Germinal center (tissue), 1 donor: ENCODE results near the gene RPL19.
"Not testable (repeated sequence)": the region's sequence is repeated elsewhere in the genome, so short reads cannot be mapped to it uniquely, and the experiment has no call there.

Experiments used
- DNase-seq: peaks from one replicate; pipeline ENCODE4 v3.0.0; 2012; ENCODE audit warnings: mixed read lengths, low spot score

The RPL19 gene

DNA sequence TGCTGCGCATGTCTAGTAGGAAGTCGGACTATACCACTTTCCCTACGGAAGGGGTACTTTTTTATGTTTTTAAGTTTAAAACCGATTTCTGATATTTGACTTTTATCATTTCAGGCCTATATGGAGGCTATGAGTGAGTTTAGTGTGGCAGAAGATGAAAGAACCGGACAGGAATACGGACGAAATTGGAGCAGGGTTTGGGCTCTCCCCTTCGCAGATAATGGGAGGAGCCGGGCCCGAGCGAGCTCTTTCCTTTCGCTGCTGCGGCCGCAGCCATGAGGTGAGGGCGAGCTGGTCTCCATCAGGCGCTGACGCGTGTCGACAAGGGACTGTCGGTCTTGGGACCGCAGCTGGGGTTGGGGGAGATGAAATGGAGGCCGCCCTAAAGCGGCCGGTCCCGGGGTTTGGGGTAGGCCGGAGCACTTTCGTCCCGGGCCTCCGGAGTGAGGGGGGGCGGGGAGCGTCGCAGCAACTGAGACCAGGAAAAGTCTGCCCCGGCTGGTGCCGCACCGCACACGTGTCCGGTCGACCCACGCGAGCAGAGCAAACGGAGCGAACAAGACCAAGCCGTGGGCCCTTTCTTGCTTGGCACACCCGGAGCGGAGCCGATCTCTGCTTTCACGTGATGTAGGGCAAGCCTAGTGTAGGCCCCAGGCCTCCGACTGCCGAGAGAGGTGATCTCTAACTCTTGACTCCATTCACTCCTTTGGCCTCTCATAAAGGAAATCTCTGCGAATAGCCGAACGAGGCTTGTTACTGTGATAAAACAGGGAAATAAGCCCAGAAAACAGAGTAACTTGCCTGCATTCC lies at the start of gene RPL19:
TSS of gene RPL19 (plus strand) at position 214 of the 810 bp plus-strand sequence. CDS start at position 276, 62 bp downstream.
- peak; percentile 88 for DNase-seq

DNA sequence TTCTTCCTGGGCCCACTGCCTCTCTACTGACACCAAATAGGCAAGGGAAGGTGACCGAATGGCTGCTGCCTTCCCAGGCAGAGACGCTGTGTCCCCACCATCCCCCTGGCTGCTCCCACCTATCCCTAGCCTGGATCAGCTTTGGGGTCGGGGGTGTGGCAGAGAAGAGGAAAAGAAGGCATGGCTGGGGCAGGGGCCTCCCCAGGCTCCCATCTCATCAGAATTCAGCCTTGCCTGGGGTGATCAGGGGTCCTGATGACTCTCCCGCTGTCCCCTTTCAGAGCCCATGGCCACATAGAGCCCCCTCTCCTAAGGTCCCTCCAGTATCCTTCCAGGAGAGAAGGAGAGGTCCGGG lies 49.3 kb upstream of the RPL19 start:
- DNase-seq = no peak

DNA sequence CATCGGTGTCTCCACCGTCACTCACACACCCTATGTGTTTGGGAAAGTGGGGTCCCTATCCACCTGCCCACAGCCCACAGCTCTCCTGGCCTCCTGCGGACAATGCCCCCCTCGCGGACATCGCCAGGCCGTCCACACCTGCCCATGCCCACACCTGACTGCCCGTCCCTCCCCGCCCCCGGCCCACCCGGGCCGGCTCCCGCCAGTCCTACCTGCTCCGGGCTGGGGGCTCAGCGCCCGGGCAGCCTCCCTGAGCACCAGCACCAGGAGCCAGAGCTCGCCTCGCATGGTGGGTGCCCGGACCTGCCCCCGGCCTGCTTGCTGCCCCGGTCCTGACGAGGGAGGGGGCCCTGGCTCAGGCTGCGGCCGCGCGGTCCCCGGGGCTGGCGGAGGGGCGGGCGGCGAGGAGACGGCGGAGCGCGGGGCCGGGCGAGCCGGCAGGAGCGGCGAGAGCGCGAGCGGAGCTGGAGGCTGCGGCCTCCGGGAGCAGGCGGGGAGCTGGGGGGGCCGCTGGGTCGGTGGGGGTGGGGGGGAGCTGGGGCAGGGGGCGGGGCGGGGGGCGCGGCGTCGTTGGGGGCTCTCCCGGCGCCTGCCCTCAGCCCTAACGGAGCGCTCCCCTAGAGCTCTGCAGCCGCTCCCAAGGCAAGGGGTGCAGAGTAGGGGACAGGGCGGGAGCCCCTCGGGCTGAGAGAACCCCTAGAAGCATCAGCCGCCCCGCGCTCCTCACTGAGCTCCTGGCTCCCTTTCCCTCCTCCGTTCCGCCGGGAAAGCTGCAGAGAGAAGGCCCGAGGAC lies 48.7 kb upstream of the RPL19 start, which contains the start of gene PLXDC1:
TSS of gene PLXDC1 (minus strand) at position 488 of the 793 bp plus-strand sequence. CDS start at position 288, 200 bp downstream.
- DNase-seq = no peak

DNA sequence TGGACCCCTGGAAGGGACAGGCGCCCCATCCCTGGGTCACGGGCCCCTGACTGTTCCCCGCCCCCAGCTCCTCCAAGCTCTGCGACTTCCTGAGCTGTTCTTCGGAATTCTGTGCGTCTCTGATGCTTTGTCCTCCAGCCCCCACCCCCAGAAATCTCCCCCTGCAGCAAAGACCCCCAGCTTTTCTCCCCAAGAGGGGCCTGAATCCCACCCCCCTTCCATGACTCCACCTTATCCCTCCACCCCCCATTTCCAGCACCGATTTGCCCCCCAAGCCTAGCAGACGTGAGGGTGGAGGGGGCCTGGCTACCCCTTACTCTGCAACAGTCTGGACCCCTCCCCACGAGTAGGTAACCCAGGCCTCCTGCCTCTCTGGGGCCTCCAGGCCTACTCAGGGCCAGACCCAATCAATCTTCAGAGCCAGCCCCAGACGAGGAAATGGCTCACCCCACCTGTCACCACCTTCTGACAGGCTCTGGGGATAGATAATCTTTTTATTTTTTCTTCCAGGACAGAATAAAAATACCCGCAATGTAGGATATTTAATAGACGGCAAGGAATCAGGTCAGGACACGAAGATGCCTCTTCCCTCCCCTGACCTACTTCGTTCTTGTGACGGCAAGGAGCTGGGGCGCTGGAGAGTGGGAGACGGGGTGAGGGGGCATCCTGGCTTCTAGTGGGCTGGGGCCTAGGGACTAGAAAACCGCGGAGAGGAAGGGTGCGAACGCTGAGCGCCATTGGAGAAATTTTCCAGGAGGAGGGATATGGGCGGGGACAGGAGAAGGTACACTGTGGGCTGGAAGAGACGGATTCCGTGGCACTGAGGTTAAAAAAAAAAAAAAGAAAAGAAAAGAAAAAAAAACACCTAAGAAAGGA lies 47.9 kb upstream of the RPL19 start:
- DNase-seq = no peak

DNA sequence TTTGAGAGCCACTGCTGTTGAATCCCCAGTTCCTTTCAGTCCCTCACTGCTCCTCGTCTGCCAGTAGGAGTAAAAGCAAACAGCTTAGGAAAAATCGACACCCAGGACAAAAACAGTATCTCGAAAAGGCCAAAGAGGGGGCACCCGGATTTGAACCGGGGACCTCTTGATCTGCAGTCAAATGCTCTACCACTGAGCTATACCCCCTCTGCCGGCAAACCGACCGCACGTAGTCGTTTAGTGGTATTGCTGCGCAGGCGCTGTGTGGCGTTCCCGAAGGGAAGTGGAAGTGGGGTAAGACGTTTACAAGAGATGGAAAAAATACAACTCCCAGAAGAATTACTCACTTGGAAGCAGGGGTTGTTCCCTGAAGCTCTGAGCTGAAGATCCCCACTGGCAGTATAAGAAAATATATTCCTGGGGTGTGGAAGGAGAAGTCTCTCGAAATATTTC lies 46.5 kb upstream of the RPL19 start:
- peak; percentile 81 for DNase-seq

DNA sequence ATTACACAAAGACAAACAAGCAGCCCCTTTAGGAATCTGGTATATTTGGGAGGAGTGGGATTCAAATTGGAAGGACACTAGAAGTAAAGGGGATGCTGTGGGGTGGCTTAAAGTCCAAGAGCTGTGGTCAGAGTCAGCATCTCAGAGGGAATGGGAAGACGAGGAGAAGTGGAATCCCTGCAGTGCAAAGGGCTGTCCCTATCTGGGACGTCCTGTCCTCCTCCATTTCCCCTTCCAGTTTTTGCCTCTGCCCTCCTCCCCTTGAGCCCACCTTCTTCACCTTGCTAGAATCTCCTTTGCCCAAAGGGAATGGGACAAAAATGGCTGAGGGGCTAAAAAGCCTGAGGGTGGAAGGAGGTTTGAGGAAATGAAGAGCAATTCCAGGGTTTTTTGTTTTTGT lies 44.4 kb upstream of the RPL19 start:
- DNase-seq = no peak

DNA sequence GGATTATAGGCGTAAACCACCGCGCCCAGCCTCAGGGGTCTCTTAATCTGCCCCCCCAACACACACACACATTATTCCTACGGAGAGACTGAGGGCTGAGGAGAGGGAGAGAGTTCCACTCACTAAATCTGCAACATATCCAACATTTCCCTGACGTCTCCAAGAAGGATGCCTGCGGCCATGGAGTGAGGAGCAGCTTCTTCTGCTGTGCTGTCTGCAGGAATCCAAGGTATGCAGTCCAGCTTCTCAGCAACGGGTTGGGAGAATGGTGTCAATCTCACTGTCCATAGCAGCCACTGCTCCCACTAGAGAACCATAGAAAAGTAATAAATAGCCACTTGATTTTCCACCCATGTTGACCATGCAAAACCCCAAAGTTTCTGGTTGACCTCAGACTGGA lies 43.6 kb upstream of the RPL19 start:
- DNase-seq = no peak

DNA sequence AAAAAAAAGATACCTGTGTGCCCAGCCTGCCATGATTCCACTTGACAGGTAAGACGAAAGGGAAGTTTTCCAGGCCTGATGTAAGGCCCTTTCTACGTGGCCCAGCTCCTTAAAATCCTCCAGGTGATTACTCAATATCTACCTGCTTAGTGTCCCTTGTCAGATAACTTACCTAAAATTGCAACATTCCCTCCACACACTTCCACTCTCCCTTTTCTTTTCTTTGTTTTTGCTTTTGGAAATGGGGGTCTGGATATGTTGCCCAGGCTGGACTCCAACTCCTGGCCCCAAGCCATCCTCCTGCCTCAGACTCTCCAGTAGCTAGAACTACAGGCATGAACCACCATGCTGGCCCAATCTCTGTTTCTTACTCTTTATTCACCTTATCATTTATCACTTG lies 41.5 kb upstream of the RPL19 start:
- no peak for DNase-seq

DNA sequence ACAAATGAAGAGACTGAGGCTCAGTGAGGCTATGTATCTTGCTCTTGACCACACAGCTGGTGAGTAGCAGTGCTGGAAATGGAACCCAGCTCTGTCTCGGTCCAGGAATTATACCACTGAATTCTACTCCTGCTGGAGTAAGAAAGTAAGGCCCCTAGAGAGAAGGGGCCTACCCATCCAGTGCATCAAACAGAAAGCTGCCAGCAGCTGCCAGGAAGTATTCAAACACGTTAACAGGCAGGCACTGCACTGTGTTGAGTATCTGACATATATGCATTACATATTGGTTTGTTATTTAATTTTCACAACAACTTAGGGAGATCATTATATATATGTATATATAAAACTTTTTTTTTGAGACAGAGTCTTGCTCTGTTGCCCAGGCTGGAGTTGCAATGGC lies 38.1 kb upstream of the RPL19 start:
- DNase-seq = no peak

DNA sequence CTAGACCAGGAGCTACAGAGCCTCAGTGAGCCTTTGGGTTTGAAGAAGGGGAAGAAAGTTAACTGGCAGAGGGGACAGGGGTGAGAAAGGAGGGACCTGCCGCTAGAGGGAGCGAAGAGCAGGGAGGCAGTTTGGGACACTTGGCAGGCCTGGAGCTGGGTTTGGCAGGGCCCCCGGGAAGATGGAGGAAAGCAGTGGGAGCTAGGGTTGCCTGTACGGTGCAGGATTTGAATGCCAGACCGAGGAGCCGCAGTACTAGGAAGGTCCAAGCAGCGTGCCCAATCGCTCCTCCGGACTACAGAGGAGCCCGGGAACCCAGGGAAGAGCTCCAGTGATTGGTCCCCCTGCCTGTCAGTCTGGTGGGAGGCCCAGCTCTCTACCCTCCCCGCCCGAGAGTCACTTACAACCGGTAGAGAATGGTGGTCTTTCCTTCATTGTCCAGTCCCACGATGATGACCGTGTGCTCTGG lies 35.4 kb upstream of the RPL19 start:
- DNase-seq = peak; percentile 95

DNA sequence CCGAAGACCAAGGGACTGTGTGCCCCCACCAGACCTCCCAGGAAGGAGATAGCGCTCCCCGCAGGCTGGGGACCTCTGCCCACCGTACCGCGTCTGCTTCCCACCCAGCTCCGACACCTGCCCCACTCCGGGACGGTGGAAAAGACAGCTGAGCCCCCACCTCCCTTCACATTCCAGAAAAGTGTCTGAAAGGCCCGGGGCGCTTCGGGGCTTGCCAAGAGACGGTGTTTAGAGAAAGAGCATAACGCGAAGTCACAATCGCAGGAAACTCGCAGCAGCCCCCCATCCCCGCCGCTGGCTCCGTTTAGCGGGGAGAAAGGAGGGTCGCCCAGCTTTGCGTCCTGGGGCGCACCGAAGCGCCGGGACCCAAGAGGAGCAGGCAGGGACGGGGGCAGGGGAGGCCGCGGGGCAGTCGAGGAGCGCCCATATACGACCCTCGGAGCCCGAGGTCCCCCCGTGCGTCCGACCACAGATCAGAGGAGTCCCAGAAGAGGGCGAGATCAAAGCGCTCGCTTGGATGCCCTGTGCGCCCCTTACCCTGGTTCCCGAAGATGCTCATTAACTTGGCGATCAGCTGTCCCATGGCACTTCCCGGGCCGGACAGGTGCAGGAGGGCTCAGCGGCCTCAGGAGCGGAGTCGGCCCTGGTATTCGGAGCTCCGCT lies 34.8 kb upstream of the RPL19 start:
- DNase-seq = no peak

DNA sequence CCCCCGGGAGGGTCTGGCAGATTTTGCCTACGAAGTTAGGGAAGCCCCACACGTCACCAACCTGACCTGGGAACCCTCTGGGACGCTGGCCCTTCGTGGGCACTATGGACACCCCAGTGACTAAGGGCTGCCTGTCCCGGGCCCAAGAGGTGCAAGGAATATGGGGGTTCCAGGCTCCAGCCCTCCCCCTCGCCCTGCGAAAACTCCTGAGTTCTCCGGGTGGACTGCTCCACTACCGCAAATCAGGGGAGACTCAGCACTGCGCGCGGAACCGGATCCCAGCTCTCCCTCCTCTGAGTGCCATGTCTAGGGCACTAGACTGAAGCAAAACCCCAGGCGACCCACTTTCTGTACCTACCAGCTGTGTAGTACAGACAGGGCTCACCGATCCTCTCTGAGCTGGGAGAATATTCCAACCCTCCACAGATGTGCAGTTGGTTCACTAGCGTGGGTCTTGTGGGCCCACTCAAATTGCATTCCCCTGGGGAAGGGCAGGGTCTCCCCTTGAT lies 34.2 kb upstream of the RPL19 start, which contains the start of gene ARL5C:
TSS of gene ARL5C (minus strand) at position 321 of the 509 bp plus-strand sequence. CDS start 401 bp downstream, outside the sequence.
- no peak for DNase-seq

DNA sequence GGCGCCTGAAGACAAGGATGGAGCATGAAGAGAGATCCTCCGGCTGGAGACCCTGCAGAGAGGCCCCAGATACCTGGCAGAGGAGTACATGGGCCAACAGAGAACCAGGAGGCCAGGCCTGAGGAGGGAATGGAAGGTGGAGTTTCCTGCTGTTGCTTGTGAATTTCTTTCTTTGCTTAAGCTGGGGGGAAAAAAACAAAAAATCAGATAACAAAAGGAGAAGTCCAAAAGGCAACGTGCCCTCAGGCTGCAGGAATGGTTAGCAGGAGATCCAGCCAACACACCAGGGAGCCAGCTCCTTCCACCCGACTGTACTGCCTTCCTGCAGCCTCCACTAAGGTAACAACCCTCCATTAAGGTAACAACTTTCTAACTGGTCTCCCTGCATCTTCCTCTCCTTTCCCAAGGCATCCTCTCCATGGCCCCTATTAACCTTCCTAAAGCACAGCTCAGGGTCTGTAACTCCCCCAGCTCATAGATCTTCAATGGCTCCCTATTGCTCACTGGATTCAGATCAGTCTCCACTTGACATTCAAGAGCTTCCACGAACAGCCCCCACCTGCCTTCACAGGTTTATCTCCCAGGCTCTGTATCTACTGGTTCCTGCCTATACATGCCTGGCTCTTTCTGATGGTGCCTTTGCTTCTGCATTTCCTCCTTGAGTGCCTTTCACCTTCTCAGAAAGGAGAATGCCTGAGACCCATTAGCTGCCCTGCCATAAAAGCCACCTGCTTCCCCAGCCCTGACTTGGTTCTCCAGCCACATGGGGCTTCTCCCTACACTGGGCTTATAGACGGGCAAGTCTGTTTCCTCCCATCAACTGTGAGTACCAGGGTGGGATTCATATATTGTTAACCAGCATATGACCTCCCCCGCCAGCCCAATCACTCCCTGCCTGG lies 33.4 kb upstream of the RPL19 start:
- no peak for DNase-seq

DNA sequence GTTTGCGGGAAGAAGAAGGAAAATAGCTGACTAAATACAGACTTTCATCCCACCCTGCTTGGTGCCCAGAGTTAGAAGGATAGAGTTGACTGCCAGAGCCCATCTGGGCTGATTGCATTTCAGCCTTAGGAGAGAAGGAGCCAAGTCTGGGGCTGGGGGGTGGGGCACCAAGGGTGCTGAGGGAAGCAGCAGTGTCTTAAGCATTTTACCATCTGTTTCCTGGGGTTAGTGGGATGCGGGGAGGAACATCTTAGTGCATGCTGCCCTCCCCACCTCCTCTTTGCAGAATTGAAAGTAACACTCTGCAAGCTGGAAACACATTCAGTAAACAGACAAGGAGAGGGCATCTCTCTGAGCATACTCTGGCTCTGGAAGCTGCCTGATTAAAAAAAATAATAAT lies 32.6 kb upstream of the RPL19 start:
- DNase-seq = no peak

DNA sequence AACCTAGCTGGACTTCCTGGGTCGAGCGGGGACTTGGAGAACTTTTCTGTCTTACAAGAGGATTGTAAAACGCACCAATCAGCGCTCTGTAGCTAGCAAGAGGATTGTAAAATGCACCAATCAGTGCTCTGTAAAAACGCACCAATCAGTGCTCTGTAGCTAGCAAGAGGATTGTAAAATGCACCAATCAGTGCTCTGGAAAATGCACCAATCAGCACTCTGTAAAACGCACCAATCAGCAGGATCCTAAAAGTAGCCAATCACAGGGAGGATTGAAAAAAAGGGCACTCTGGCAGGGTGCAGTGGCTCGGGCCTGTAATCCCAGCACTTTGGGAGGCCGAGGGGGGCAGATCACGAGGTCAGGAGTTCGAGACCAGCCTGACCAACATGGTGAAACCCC lies 31.6 kb upstream of the RPL19 start:
- not testable (repeated sequence) for DNase-seq

DNA sequence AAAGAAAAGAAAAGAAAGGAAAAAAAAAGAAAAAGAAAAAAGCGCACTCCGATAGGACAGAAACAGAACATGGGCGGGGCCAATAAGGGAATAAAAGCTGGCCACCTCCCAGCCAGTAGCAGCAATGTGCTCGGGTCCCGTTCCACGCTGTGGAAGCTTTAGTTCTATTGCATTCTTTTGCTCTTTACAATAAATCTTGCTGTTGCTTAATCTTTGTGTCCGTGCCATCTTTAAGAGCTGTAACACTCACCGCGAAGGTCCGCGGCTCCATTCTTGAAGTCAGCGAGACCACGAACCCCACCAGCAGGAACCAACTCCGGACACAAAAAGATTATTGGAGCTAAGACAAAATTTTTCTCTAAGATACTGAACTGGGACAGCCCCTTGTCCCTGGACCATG lies 31.0 kb upstream of the RPL19 start:
- DNase-seq = no peak

DNA sequence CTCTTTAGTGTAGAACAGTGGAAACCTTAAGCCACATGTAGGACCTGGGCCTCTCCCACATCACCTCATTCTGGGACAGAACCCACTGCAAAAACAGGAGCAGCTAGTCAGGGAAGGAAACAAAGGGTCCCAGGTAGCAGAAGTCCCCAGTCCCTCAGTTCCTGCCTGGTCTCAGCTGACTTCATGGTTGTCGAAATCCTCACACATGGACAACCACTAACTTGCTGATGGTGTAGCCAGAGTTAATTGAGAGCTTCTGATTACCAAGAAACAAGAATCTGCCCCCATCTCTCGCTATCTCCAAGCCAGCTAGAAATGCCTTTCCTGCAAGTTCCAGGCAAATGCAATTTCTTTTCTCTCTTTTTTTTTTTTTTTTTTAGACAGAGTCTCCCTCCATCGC lies 30.6 kb upstream of the RPL19 start:
- DNase-seq = no peak

DNA sequence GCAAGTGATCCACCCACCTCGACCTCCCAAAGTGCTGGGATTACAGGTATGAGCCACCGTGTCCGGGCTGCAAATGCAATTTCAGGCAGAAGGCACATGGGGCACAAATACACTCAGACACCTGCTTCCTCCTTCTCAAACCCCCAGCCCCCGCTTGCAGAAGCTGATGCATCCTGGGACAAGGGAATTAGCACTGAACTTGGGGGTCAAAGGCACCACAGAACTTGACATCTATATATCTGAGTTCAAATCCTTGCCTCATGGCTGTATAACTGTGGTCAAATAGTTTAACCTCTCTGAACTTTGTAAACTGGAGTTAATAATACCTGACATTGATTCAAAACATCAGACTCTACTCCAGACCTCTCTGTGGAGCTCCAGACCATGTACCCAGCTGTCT lies 30.0 kb upstream of the RPL19 start:
- DNase-seq = no peak

DNA sequence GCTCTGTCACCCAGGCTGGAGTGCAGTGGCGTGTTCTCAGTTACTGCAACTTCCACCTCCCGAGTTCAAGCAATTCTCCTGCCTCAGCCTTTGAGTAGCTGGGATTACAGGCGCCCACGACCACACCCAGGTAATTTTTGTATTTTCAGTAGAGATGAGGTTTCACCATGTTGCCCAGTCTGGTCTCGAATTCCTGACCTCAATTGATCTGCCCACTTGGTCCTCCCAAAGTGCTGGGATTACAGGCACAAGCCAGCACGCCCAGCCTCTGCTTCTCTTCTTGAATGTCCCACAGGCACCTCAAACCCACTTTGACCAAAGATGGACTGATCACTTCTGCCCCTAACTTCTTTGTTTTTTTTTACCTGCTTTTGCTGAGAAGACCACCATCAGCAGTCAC lies 29.5 kb upstream of the RPL19 start:
- DNase-seq = no peak

DNA sequence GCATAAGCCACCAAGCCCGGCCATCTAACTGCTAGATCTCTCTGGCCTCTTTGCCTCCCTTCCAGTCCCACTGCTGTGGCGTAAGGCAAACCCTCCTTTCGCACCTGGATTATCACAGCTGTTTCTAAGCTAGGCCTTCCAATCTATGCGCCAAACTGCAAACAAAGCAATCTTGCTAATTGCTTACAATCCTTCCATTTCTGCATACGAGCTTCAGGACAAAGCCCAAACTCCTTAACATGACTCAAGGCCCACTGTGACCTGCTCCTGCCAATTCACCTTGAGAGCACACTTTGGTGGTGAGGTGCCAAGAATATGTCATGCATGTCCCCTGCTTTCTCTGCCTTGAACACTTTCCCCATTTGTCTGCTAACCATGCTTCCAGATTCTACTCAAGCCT lies 28.1 kb upstream of the RPL19 start:
- DNase-seq = no peak
